DND-41 (cell line): ENCODE measurements around the gene ETF1.
A peak's percentile ranks its signal among the peaks of the same experiment; 100 is the strongest.

Experiments used
- ATAC-seq: fragments of 200-7000 bp; cut with Tn5 transposase; 3 replicates; pipeline ENCODE4 v1.9.1; 2021; ENCODE audit warnings: low read depth; ENCODE audit not compliant: insufficient read depth
- DNase-seq: peaks from one replicate; pipeline ENCODE4 v3.0.0-alpha.2; 2020
- H2AFZ ChIP-seq: 2 replicates; pipeline ENCODE4 v1.6.0; 2012; ENCODE audit warnings: low read depth, low read length
- H3K27ac ChIP-seq: 2 replicates; pipeline ENCODE4 v1.5.1; 2012; ENCODE audit warnings: low read length, inconsistent platforms
- H3K27me3 ChIP-seq: fragments of 200-600 bp; sonication (generic); 2 replicates; pipeline ENCODE4 v1.6.0; 2012; ENCODE audit warnings: low read length, mild to moderate bottlenecking, inconsistent platforms; ENCODE audit not compliant: insufficient read depth, poor library complexity
- H3K36me3 ChIP-seq: 2 replicates; pipeline ENCODE4 v1.5.1; 2012; ENCODE audit warnings: low read length, inconsistent platforms; ENCODE audit not compliant: insufficient read depth
- H3K4me1 ChIP-seq: 2 replicates; pipeline ENCODE4 v1.5.1; 2012; ENCODE audit warnings: mild to moderate bottlenecking, low read length; ENCODE audit not compliant: insufficient read depth
- H3K4me2 ChIP-seq: 2 replicates; pipeline ENCODE4 v1.6.0; 2012; ENCODE audit warnings: mild to moderate bottlenecking, moderate library complexity, low read length, inconsistent platforms; ENCODE audit not compliant: insufficient read depth
- H3K4me3 ChIP-seq, 2 experiments: fragments of 200-600 bp in 1 of 2; shearing (Covaris generic) in 1 of 2; 2 replicates each; pipeline ENCODE4 v1.5.1; 2012 to 2016; ENCODE audit warnings: inconsistent platforms in 2 of 2, low read length in 2 of 2, mild to moderate bottlenecking in 2 of 2, low read depth in 1 of 2, moderate library complexity in 1 of 2
- H3K79me2 ChIP-seq: 2 replicates; pipeline ENCODE4 v1.6.0; 2012; ENCODE audit warnings: low read length, inconsistent platforms; ENCODE audit not compliant: insufficient read depth
- H3K9ac ChIP-seq: 2 replicates; pipeline ENCODE4 v1.6.0; 2012; ENCODE audit warnings: low read depth, mild to moderate bottlenecking, inconsistent platforms, low read length, moderate library complexity
- H3K9me3 ChIP-seq: 2 replicates; pipeline ENCODE4 v1.5.1; 2012; ENCODE audit warnings: low read length, moderate library complexity, mild to moderate bottlenecking, inconsistent platforms; ENCODE audit not compliant: insufficient read depth, severe bottlenecking
- H4K20me1 ChIP-seq: 2 replicates; pipeline ENCODE4 v1.6.0; 2012; ENCODE audit warnings: low read length; ENCODE audit not compliant: insufficient read depth
- EZH2 ChIP-seq: IDR thresholded peaks from 3 replicates; pipeline ENCODE4 v1.6.1; 2012; ENCODE audit warnings: borderline replicate concordance, low read depth, mild to moderate bottlenecking, moderate library complexity, low read length, inconsistent platforms; ENCODE audit not compliant: severe bottlenecking
- TF ChIP-seq, protein P1 (sequence below): IDR thresholded peaks from 2 replicates; pipeline ENCODE4 v1.5.1; 2012; ENCODE audit warnings: borderline replicate concordance, low read length, moderate library complexity, mild to moderate bottlenecking; ENCODE audit not compliant: poor library complexity, severe bottlenecking; ENCODE audit errors: extremely low read depth

Gene ETF1

DNA sequence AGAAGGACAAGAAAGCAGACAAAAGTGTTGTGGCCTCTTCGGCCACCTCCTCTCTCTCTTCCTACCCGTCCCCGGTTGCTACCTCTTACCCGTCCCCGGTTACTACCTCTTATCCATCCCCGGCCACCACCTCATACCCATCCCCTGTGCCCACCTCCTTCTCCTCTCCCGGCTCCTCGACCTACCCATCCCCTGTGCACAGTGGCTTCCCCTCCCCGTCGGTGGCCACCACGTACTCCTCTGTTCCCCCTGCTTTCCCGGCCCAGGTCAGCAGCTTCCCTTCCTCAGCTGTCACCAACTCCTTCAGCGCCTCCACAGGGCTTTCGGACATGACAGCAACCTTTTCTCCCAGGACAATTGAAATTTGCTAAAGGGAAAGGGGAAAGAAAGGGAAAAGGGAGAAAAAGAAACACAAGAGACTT is 75.3 kb downstream of the ETF1 start:
- peak overlapping the region; percentile 97 for H3K4me2 ChIP-seq
- no peak overlapping the region for H2AFZ ChIP-seq
- H3K4me3 ChIP-seq, result peak overlapping the region in 1 of 2 experiments; percentile 60; a peak in 2 of 4 replicates
- H3K4me1 ChIP-seq, result peaks cover 42% of the 10 kb centered on the region
- H3K9me3 ChIP-seq, result no peaks in the 10 kb centered on the region
- H4K20me1 ChIP-seq, result peaks cover 32% of the 10 kb centered on the region
- no peak overlapping the region for H3K27ac ChIP-seq
- ATAC-seq, result no peak
- peaks cover 20% of the 10 kb centered on the region for H3K79me2 ChIP-seq
- H3K27me3 ChIP-seq, result no peaks in the 10 kb centered on the region
- DNase-seq, result no peak
- peaks cover 19% of the 10 kb centered on the region for H3K36me3 ChIP-seq
- H3K9ac ChIP-seq, result peak overlapping the region; percentile 71; the same call in 1 of the 2 replicates
- no peak for TF ChIP-seq EZH2
- TF ChIP-seq, protein P1, sequence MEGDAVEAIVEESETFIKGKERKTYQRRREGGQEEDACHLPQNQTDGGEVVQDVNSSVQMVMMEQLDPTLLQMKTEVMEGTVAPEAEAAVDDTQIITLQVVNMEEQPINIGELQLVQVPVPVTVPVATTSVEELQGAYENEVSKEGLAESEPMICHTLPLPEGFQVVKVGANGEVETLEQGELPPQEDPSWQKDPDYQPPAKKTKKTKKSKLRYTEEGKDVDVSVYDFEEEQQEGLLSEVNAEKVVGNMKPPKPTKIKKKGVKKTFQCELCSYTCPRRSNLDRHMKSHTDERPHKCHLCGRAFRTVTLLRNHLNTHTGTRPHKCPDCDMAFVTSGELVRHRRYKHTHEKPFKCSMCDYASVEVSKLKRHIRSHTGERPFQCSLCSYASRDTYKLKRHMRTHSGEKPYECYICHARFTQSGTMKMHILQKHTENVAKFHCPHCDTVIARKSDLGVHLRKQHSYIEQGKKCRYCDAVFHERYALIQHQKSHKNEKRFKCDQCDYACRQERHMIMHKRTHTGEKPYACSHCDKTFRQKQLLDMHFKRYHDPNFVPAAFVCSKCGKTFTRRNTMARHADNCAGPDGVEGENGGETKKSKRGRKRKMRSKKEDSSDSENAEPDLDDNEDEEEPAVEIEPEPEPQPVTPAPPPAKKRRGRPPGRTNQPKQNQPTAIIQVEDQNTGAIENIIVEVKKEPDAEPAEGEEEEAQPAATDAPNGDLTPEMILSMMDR, result no peak

- Histone ChIP-seq H4K20me1 (peaks cover 32% of the 10 kb centered on the region), H3K4me3 (peak overlapping the region in 1 of 2 experiments; percentile 60; a peak in 3 of 4 replicates), H3K4me1 (peaks cover 42% of the 10 kb centered on the region), H3K4me2 (peak overlapping the region; percentile 97), H3K9ac (peak overlapping the region; percentile 71; the same call in 1 of the 2 replicates), H3K79me2 (peaks cover 20% of the 10 kb centered on the region), H3K36me3 (peaks cover 19% of the 10 kb centered on the region), H3K9me3 (no peaks in the 10 kb centered on the region), H3K27me3 (no peaks in the 10 kb centered on the region), H3K27ac (no peak overlapping the region), H2AFZ (no peak overlapping the region)
- DNase-seq (no peak), ATAC-seq (no peak)
- TF ChIP-seq, protein P1, result no peak
- no peak for TF ChIP-seq EZH2
These were observed 75.9 kb downstream of the ETF1 start for GRCh38 chr5:138466900-138467710.

DNA sequence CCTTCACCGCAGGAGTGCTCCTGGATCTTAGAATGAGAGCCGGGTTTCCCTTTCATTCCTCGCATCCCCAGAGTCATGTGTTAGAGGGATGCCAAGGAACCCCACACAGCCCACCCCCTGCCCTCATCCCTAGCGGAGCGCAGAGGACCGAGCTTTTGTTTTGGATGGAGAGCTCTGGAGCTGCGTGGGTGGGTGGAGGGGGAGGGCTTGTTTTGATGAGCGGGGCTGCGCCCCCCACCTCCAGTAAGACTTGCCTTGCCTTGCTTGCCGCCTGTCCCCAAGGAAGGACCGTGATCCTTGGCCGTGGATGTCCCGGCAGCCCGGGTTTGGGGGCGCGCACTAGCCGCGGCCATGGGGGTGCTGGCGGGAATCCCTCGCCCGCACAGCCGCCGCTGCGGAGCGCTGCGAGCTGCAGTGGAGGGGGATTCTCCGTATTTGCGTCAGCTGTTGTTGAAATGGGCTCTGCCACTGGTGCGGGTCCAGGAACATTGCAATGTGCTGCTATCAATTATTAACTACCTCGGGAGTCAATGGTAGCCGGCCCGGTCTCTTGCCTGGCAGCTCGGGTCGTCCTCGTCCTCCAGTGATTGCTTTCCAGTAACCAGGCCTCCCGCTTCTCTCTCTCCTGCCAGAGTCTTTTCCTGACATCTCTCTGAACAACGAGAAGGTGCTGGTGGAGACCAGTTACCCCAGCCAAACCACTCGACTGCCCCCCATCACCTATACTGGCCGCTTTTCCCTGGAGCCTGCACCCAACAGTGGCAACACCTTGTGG is 76.7 kb downstream of the ETF1 start:
- Histone ChIP-seq H3K36me3 (peaks cover 19% of the 10 kb centered on the region), H3K4me1 (peaks cover 42% of the 10 kb centered on the region), H3K9me3 (no peaks in the 10 kb centered on the region), H3K4me3 (peak overlapping the region; percentile 52 to 60), H2AFZ (no peak overlapping the region), H3K9ac (peak overlapping the region; percentile 71), H3K27me3 (no peaks in the 10 kb centered on the region), H3K27ac (peak overlapping the region; percentile 66; the same call in 1 of the 2 replicates), H4K20me1 (peaks cover 32% of the 10 kb centered on the region), H3K4me2 (peak overlapping the region; percentile 97), H3K79me2 (peaks cover 20% of the 10 kb centered on the region)
- DNase-seq (no peak), ATAC-seq (no peak)
- TF ChIP-seq, protein P1, result no peak
- no peak for TF ChIP-seq EZH2
